GM23338 (cell line): Measurements from ENCODE around the gene LGALS8.

ENCODE experiments used
- CREB1 ChIP-seq: fragments of 250-450 bp; sonication (Bioruptor Pico); IDR thresholded peaks from 2 replicates; pipeline ENCODE4 v1.5.0; 2020; ENCODE audit warnings: low read depth, mild to moderate bottlenecking, moderate library complexity
- EZH2 ChIP-seq: fragments of 200-600 bp; sonication (generic); IDR thresholded peaks from one replicate; pipeline ENCODE4 v1.8.0; 2017; ENCODE audit warnings: antibody characterized with exemption, mild to moderate bottlenecking, low read depth; ENCODE audit not compliant: unreplicated experiment
- EZH2phosphoT487 ChIP-seq: fragments of 200-600 bp; sonication (generic); IDR thresholded peaks from one replicate; pipeline ENCODE4 v1.8.1; 2018; ENCODE audit warnings: antibody characterized with exemption; ENCODE audit not compliant: unreplicated experiment
- JUNB ChIP-seq: IDR thresholded peaks from one replicate; pipeline ENCODE4 v1.6.1; 2016; ENCODE audit warnings: antibody characterized with exemption; ENCODE audit not compliant: unreplicated experiment
- NANOG ChIP-seq: IDR thresholded peaks from 2 replicates; pipeline ENCODE4 v1.6.1; 2016; ENCODE audit warnings: antibody characterized with exemption, borderline replicate concordance
- POLR2AphosphoS5 ChIP-seq: IDR thresholded peaks from 2 replicates; pipeline ENCODE4 v1.6.1; 2016; ENCODE audit warnings: antibody characterized with exemption, low read depth
- STAT1 ChIP-seq: IDR thresholded peaks from one replicate; pipeline ENCODE4 v1.6.1; 2016; ENCODE audit warnings: antibody characterized with exemption; ENCODE audit not compliant: unreplicated experiment
- ZNF114 ChIP-seq: fragments of 250-450 bp; sonication (Bioruptor Pico); IDR thresholded peaks from 2 replicates; pipeline ENCODE4 v1.5.0; 2020; ENCODE audit warnings: mild to moderate bottlenecking, moderate library complexity
- ZNF331 ChIP-seq: fragments of 250-450 bp; sonication (Bioruptor Pico); IDR thresholded peaks from 2 replicates; pipeline ENCODE4 v1.5.0; 2020; ENCODE audit warnings: low read depth, mild to moderate bottlenecking, moderate library complexity
- TF ChIP-seq, protein P1 (sequence below), 2 experiments: fragments of 200-600 bp in 1 of 2; sonication (generic) in 1 of 2; conservative IDR thresholded peaks; 2 replicates each; pipeline versions ENCODE4 v1.5.1 to v1.6.1; 2016 to 2017; ENCODE audit warnings: antibody characterized with exemption in 2 of 2, low read depth in 2 of 2, mild to moderate bottlenecking in 2 of 2, moderate library complexity in 1 of 2
- TF ChIP-seq, protein P2 (sequence below): IDR thresholded peaks from one replicate; pipeline ENCODE4 v1.6.1; 2018; ENCODE audit warnings: antibody characterized with exemption; ENCODE audit not compliant: unreplicated experiment
- TF ChIP-seq, protein P3 (sequence below): IDR thresholded peaks from 2 replicates; pipeline ENCODE4 v1.6.1; 2016; ENCODE audit warnings: antibody characterized with exemption
- TF ChIP-seq, protein P4 (sequence below): fragments of 250-450 bp; sonication (Bioruptor Pico); IDR thresholded peaks from 2 replicates; pipeline ENCODE4 v1.5.0; 2020; ENCODE audit warnings: mild to moderate bottlenecking, moderate library complexity

DNA sequence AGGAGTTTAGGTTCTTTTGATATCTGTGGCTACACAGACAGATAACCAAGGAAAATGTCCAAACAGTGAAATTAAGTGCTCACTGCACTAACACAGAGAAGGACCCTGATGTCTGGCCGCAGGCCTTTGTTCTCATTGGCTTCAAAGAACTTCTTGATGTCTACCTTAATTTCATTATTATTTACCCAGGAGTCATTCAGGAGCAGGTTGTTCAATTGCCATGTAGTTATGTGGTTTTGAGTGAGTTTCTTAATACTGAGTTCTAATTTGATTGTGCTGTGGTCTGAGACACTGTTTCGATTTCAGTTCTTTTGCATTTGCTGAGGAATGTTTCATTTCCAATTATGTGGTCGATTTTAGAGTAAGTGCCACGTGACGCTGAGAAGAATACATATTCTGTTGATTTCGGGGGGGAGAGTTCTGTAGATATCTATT lies 15.2 kb upstream of the LGALS8 start:
- TF ChIP-seq, protein P1, sequence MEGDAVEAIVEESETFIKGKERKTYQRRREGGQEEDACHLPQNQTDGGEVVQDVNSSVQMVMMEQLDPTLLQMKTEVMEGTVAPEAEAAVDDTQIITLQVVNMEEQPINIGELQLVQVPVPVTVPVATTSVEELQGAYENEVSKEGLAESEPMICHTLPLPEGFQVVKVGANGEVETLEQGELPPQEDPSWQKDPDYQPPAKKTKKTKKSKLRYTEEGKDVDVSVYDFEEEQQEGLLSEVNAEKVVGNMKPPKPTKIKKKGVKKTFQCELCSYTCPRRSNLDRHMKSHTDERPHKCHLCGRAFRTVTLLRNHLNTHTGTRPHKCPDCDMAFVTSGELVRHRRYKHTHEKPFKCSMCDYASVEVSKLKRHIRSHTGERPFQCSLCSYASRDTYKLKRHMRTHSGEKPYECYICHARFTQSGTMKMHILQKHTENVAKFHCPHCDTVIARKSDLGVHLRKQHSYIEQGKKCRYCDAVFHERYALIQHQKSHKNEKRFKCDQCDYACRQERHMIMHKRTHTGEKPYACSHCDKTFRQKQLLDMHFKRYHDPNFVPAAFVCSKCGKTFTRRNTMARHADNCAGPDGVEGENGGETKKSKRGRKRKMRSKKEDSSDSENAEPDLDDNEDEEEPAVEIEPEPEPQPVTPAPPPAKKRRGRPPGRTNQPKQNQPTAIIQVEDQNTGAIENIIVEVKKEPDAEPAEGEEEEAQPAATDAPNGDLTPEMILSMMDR (conservative IDR thresholded peaks at IDR 0.05; ENCODE audit: low read depth in 2 of 2) = no peak
- TF ChIP-seq POLR2AphosphoS5 (no peak), EZH2 (no peak), NANOG (no peak), EZH2phosphoT487 (no peak), CREB1 (CRISPR knock-in tag) (no peak), JUNB (no peak), STAT1 (no peak), ZNF331 (CRISPR knock-in tag) (no peak), ZNF114 (CRISPR knock-in tag) (no peak)
- TF ChIP-seq, protein P2, sequence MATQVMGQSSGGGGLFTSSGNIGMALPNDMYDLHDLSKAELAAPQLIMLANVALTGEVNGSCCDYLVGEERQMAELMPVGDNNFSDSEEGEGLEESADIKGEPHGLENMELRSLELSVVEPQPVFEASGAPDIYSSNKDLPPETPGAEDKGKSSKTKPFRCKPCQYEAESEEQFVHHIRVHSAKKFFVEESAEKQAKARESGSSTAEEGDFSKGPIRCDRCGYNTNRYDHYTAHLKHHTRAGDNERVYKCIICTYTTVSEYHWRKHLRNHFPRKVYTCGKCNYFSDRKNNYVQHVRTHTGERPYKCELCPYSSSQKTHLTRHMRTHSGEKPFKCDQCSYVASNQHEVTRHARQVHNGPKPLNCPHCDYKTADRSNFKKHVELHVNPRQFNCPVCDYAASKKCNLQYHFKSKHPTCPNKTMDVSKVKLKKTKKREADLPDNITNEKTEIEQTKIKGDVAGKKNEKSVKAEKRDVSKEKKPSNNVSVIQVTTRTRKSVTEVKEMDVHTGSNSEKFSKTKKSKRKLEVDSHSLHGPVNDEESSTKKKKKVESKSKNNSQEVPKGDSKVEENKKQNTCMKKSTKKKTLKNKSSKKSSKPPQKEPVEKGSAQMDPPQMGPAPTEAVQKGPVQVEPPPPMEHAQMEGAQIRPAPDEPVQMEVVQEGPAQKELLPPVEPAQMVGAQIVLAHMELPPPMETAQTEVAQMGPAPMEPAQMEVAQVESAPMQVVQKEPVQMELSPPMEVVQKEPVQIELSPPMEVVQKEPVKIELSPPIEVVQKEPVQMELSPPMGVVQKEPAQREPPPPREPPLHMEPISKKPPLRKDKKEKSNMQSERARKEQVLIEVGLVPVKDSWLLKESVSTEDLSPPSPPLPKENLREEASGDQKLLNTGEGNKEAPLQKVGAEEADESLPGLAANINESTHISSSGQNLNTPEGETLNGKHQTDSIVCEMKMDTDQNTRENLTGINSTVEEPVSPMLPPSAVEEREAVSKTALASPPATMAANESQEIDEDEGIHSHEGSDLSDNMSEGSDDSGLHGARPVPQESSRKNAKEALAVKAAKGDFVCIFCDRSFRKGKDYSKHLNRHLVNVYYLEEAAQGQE = no peak
- TF ChIP-seq, protein P3, sequence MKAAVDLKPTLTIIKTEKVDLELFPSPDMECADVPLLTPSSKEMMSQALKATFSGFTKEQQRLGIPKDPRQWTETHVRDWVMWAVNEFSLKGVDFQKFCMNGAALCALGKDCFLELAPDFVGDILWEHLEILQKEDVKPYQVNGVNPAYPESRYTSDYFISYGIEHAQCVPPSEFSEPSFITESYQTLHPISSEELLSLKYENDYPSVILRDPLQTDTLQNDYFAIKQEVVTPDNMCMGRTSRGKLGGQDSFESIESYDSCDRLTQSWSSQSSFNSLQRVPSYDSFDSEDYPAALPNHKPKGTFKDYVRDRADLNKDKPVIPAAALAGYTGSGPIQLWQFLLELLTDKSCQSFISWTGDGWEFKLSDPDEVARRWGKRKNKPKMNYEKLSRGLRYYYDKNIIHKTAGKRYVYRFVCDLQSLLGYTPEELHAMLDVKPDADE = no peak
- TF ChIP-seq, protein P4, sequence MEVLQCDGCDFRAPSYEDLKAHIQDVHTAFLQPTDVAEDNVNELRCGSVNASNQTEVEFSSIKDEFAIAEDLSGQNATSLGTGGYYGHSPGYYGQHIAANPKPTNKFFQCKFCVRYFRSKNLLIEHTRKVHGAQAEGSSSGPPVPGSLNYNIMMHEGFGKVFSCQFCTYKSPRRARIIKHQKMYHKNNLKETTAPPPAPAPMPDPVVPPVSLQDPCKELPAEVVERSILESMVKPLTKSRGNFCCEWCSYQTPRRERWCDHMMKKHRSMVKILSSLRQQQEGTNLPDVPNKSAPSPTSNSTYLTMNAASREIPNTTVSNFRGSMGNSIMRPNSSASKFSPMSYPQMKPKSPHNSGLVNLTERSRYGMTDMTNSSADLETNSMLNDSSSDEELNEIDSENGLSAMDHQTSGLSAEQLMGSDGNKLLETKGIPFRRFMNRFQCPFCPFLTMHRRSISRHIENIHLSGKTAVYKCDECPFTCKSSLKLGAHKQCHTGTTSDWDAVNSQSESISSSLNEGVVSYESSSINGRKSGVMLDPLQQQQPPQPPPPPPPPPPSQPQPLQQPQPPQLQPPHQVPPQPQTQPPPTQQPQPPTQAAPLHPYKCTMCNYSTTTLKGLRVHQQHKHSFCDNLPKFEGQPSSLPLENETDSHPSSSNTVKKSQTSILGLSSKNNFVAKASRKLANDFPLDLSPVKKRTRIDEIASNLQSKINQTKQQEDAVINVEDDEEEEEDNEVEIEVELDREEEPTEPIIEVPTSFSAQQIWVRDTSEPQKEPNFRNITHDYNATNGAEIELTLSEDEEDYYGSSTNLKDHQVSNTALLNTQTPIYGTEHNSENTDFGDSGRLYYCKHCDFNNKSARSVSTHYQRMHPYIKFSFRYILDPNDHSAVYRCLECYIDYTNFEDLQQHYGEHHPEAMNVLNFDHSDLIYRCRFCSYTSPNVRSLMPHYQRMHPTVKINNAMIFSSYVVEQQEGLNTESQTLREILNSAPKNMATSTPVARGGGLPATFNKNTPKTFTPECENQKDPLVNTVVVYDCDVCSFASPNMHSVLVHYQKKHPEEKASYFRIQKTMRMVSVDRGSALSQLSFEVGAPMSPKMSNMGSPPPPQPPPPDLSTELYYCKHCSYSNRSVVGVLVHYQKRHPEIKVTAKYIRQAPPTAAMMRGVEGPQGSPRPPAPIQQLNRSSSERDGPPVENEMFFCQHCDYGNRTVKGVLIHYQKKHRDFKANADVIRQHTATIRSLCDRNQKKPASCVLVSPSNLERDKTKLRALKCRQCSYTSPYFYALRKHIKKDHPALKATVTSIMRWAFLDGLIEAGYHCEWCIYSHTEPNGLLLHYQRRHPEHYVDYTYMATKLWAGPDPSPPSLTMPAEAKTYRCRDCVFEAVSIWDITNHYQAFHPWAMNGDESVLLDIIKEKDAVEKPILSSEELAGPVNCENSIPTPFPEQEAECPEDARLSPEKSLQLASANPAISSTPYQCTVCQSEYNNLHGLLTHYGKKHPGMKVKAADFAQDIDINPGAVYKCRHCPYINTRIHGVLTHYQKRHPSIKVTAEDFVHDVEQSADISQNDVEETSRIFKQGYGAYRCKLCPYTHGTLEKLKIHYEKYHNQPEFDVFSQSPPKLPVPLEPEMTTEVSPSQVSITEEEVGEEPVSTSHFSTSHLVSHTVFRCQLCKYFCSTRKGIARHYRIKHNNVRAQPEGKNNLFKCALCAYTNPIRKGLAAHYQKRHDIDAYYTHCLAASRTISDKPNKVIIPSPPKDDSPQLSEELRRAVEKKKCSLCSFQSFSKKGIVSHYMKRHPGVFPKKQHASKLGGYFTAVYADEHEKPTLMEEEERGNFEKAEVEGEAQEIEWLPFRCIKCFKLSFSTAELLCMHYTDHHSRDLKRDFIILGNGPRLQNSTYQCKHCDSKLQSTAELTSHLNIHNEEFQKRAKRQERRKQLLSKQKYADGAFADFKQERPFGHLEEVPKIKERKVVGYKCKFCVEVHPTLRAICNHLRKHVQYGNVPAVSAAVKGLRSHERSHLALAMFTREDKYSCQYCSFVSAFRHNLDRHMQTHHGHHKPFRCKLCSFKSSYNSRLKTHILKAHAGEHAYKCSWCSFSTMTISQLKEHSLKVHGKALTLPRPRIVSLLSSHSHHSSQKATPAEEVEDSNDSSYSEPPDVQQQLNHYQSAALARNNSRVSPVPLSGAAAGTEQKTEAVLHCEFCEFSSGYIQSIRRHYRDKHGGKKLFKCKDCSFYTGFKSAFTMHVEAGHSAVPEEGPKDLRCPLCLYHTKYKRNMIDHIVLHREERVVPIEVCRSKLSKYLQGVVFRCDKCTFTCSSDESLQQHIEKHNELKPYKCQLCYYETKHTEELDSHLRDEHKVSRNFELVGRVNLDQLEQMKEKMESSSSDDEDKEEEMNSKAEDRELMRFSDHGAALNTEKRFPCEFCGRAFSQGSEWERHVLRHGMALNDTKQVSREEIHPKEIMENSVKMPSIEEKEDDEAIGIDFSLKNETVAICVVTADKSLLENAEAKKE (CRISPR knock-in tag) = no peak
